H9 (cell line): ENCODE data around the gene ABCB8. TPM values are rescaled to one million over a fixed set of nuclear protein-coding genes. Genes with fewer than 3 reads are reported as not detected.

ENCODE experiments used
- DNase-seq: peaks from one replicate; pipeline ENCODE4 v3.0.0-alpha.2; 2017
- H2AFZ ChIP-seq: one replicate; pipeline ENCODE4 v1.6.1; 2013; ENCODE audit warnings: mild to moderate bottlenecking, low read length, control low read depth, moderate library complexity
- H2AK5ac ChIP-seq: 2 replicates; pipeline ENCODE4 v1.6.1; 2013; ENCODE audit warnings: low read length, control low read depth, mixed read lengths; ENCODE audit not compliant: insufficient read length
- H2BK120ac ChIP-seq: one replicate; pipeline ENCODE4 v1.6.1; 2013; ENCODE audit warnings: low read depth, mild to moderate bottlenecking, low read length, control low read depth, inconsistent platforms; ENCODE audit not compliant: poor library complexity, severe bottlenecking
- H2BK12ac ChIP-seq: 2 replicates; pipeline ENCODE4 v1.6.1; 2013; ENCODE audit warnings: low read length, control low read depth, mixed read lengths, low read depth; ENCODE audit not compliant: insufficient read length
- H2BK15ac ChIP-seq: 2 replicates; pipeline ENCODE4 v1.6.1; 2013; ENCODE audit warnings: low read depth, low read length, control low read depth
- H2BK20ac ChIP-seq: one replicate; pipeline ENCODE4 v1.6.1; 2013; ENCODE audit warnings: low read depth, mild to moderate bottlenecking, low read length, control low read depth, inconsistent platforms; ENCODE audit not compliant: poor library complexity, severe bottlenecking
- H2BK5ac ChIP-seq: 2 replicates; pipeline ENCODE4 v1.6.1; 2013; ENCODE audit warnings: low read length, control low read depth, mixed read lengths; ENCODE audit not compliant: insufficient read length
- H3K14ac ChIP-seq: 2 replicates; pipeline ENCODE4 v1.6.1; 2013; ENCODE audit warnings: low read length, control low read depth; ENCODE audit not compliant: insufficient read depth
- H3K18ac ChIP-seq: 2 replicates; pipeline ENCODE4 v1.6.1; 2013; ENCODE audit warnings: low read depth, mild to moderate bottlenecking, mixed read lengths, low read length, control low read depth; ENCODE audit not compliant: insufficient read length
- H3K23ac ChIP-seq: 2 replicates; pipeline ENCODE4 v1.6.1; 2013; ENCODE audit warnings: low read length, control low read depth, mixed read lengths, low read depth; ENCODE audit not compliant: insufficient read length
- H3K23me2 ChIP-seq: 2 replicates; pipeline ENCODE4 v1.6.1; 2013; ENCODE audit warnings: low read depth, mild to moderate bottlenecking, mixed read lengths, low read length, control low read depth; ENCODE audit not compliant: insufficient read length, poor library complexity, severe bottlenecking
- H3K27ac ChIP-seq: 2 replicates; pipeline ENCODE4 v1.5.1; 2013; ENCODE audit warnings: low read length, control low read depth, mixed read lengths, low read depth; ENCODE audit not compliant: insufficient read length
- H3K27me3 ChIP-seq: 2 replicates; pipeline ENCODE4 v1.6.1; 2013; ENCODE audit warnings: low read length, control low read depth, inconsistent platforms; ENCODE audit not compliant: insufficient read depth
- H3K4ac ChIP-seq: 2 replicates; pipeline ENCODE4 v1.6.1; 2013; ENCODE audit warnings: low read depth, mild to moderate bottlenecking, control low read depth, inconsistent platforms, low read length, moderate library complexity
- H3K4me1 ChIP-seq: 2 replicates; pipeline ENCODE4 v1.6.1; 2013; ENCODE audit warnings: low read length, control low read depth, inconsistent platforms; ENCODE audit not compliant: insufficient read depth
- H3K4me2 ChIP-seq: 2 replicates; pipeline ENCODE4 v1.6.1; 2013; ENCODE audit warnings: low read length, control low read depth, mixed read lengths; ENCODE audit not compliant: insufficient read length, insufficient read depth
- H3K56ac ChIP-seq: 2 replicates; pipeline ENCODE4 v1.6.1; 2013; ENCODE audit warnings: low read depth, mild to moderate bottlenecking, mixed read lengths, low read length, control low read depth; ENCODE audit not compliant: insufficient read length
- H3K79me1 ChIP-seq: 2 replicates; pipeline ENCODE4 v1.6.1; 2013; ENCODE audit warnings: low read depth, mild to moderate bottlenecking, moderate library complexity, low read length, control low read depth, inconsistent platforms; ENCODE audit not compliant: insufficient read depth, poor library complexity, severe bottlenecking
- H3K79me2 ChIP-seq: 2 replicates; pipeline ENCODE4 v1.6.1; 2013; ENCODE audit warnings: low read length, control low read depth, inconsistent platforms; ENCODE audit not compliant: insufficient read depth
- H3K9ac ChIP-seq: 2 replicates; pipeline ENCODE4 v1.6.1; 2013; ENCODE audit warnings: low read length, control low read depth, mixed read lengths; ENCODE audit not compliant: insufficient read length; ENCODE audit errors: extremely low read depth
- H3K9me3 ChIP-seq: one replicate; pipeline ENCODE4 v1.6.1; 2013; ENCODE audit warnings: low read depth, low read length, inconsistent platforms; ENCODE audit not compliant: control insufficient read depth
- H3T11ph ChIP-seq: one replicate; pipeline ENCODE4 v1.6.1; 2013; ENCODE audit warnings: mild to moderate bottlenecking, low read length, control low read depth, inconsistent platforms
- H4K20me1 ChIP-seq: one replicate; pipeline ENCODE4 v1.6.1; 2013; ENCODE audit not compliant: control insufficient read depth, insufficient read length, insufficient read depth
- H4K5ac ChIP-seq: 2 replicates; pipeline ENCODE4 v1.6.1; 2013; ENCODE audit warnings: low read depth, mild to moderate bottlenecking, mixed read lengths, low read length, control low read depth; ENCODE audit not compliant: insufficient read length
- H4K8ac ChIP-seq: replicated peaks from 2 replicates; pipeline ENCODE4 v1.6.1; 2013; ENCODE audit warnings: low read length, control low read depth, mixed read lengths, low read depth; ENCODE audit not compliant: insufficient read length
- H4K91ac ChIP-seq: 2 replicates; pipeline ENCODE4 v1.6.1; 2013; ENCODE audit warnings: low read depth, mild to moderate bottlenecking, moderate library complexity, mixed read lengths, low read length, control low read depth; ENCODE audit not compliant: insufficient read length
- H3K27ac Mint-ChIP-seq, 3 experiments: 2 replicates in 2 of 3; 3 replicates in 1 of 3; pipeline ENCODE4 v1.8.0; 2020 to 2021; ENCODE audit warnings: mixed read lengths in 3 of 3, mild to moderate bottlenecking in 1 of 3, moderate library complexity in 1 of 3
- H3K27me3 Mint-ChIP-seq: 2 replicates; pipeline ENCODE4 v1.8.0; 2021; ENCODE audit warnings: low read depth, mild to moderate bottlenecking, moderate library complexity, mixed read lengths
- H3K36me3 Mint-ChIP-seq, 3 experiments: 2 replicates in 2 of 3; 3 replicates in 1 of 3; pipeline ENCODE4 v1.8.0; 2020 to 2021; ENCODE audit warnings: low read depth in 3 of 3, mixed read lengths in 3 of 3; ENCODE audit not compliant: insufficient read depth in 1 of 3
- H3K4me1 Mint-ChIP-seq, 2 experiments: 2 replicates each; pipeline ENCODE4 v1.8.0; 2020; ENCODE audit warnings: mixed read lengths in 2 of 2
- H3K4me3 Mint-ChIP-seq, 2 experiments: 2 replicates in 1 of 2; 3 replicates in 1 of 2; pipeline ENCODE4 v1.8.0; 2020 to 2021; ENCODE audit warnings: mild to moderate bottlenecking in 2 of 2, mixed read lengths in 2 of 2, moderate library complexity in 1 of 2
- H3K9me3 Mint-ChIP-seq, 2 experiments: 2 replicates in 1 of 2; 3 replicates in 1 of 2; pipeline ENCODE4 v1.8.0; 2020; ENCODE audit warnings: mild to moderate bottlenecking in 2 of 2, mixed read lengths in 2 of 2, moderate library complexity in 1 of 2
- CTCF ChIP-seq: fragments of 200-600 bp; sonication (generic); conservative IDR thresholded peaks from 3 replicates; pipeline ENCODE4 v1.8.0; 2021; ENCODE audit warnings: antibody characterized with exemption, mild to moderate bottlenecking
- WGBS: extraction: QIAGEN DNeasy Blood & Tissue Kit; methylation state at CpG from one replicate; pipeline ENCODE4 v1.1.7; 2013; ENCODE audit warnings: missing lambda C conversion rate, low lambda C conversion rate, mixed read lengths; ENCODE audit not compliant: insufficient read length; ENCODE audit errors: extremely low coverage; 5-methylcytosine and 5-hydroxymethylcytosine counted together
- total RNA-seq: library from RNA; stranded (reverse); gene quantifications from 2 replicates; pipeline ENCODE4 v1.2.1, GENCODE V29; 2021

The ABCB8 gene
- total RNA-seq, 1 experiment from 2014 or later: 22.1 TPM

- Histone ChIP-seq H4K20me1 (no peaks in the 10 kb centered on the region), H4K91ac (no peak overlapping the region), H3K4me1 (no peaks in the 10 kb centered on the region; the same call in 1 of the 2 replicates), H3K23ac (no peak overlapping the region), H3K4ac (no peak overlapping the region), H3K4me2 (no peak overlapping the region), H3K79me1 (no peaks in the 10 kb centered on the region), H3K79me2 (no peaks in the 10 kb centered on the region), H4K5ac (no peak overlapping the region), H2BK120ac (no peak overlapping the region), H2BK20ac (no peak overlapping the region), H3K9me3 (no peaks in the 10 kb centered on the region), H3K27me3 (no peaks in the 10 kb centered on the region), H4K8ac (no peak overlapping the region), H3K14ac (no peak overlapping the region), H2BK15ac (no peak overlapping the region; the same call in 1 of the 2 replicates), H3K9ac (no peak overlapping the region), H3K18ac (no peak overlapping the region), H3K27ac (no peak overlapping the region), H2AK5ac (no peak overlapping the region), H3K23me2 (no peaks in the 10 kb centered on the region), H2BK12ac (no peak overlapping the region), H3K56ac (no peak overlapping the region), H2AFZ (no peak overlapping the region), H2BK5ac (no peak overlapping the region), H3T11ph (no peak overlapping the region)
- Mint-ChIP-seq H3K27ac (no peak overlapping the region), H3K36me3 (peaks cover 0 to 2% (median 0%) of the 10 kb centered on the region in 3 experiments; a peak in 1 of 7 replicates), H3K9me3 (no peaks in the 10 kb centered on the region), H3K4me3 (no peak overlapping the region; a peak in 1 of 5 replicates), H3K27me3 (peaks cover 1% of the 10 kb centered on the region), H3K4me1 (peaks cover 0 to 15% of the 10 kb centered on the region in 2 experiments; a peak in 2 of 4 replicates)
- peak; percentile 20 for DNase-seq
- WGBS: no CpG with 5 or more reads among the region's 20 CpGs
- no peak for TF ChIP-seq CTCF
Observed at GRCh38 chr7:150998341-150998740, 29.9 kb upstream of the ABCB8 start.
